GM06990 (cell line): Measurements from ENCODE around the gene PLEKHH3.
A peak's percentile ranks its signal among the peaks of the same experiment; 100 is the strongest.

Experiments used
- DNase-seq: peaks from one replicate; pipeline ENCODE4 v3.0.0-alpha.2; 2011; ENCODE audit not compliant: insufficient read length; ENCODE audit errors: extremely low read depth
- H3K27me3 ChIP-seq: replicated peaks from 2 replicates; pipeline ENCODE4 v1.6.0; 2011; ENCODE audit warnings: low read length; ENCODE audit not compliant: control insufficient read depth, insufficient read depth
- H3K36me3 ChIP-seq: 2 replicates; pipeline ENCODE4 v1.5.1; 2011; ENCODE audit warnings: low read length; ENCODE audit not compliant: control insufficient read depth, insufficient read depth
- H3K4me3 ChIP-seq: replicated peaks from 2 replicates; pipeline ENCODE4 v1.5.1; 2011; ENCODE audit warnings: low read depth, mild to moderate bottlenecking, control low read depth, low read length
- CTCF ChIP-seq: IDR thresholded peaks from 2 replicates; pipeline ENCODE4 v1.5.1; 2011; ENCODE audit warnings: low read length, control low read depth, mild to moderate bottlenecking, inconsistent platforms; ENCODE audit not compliant: insufficient read depth, poor library complexity, severe bottlenecking

The PLEKHH3 gene, protein sequence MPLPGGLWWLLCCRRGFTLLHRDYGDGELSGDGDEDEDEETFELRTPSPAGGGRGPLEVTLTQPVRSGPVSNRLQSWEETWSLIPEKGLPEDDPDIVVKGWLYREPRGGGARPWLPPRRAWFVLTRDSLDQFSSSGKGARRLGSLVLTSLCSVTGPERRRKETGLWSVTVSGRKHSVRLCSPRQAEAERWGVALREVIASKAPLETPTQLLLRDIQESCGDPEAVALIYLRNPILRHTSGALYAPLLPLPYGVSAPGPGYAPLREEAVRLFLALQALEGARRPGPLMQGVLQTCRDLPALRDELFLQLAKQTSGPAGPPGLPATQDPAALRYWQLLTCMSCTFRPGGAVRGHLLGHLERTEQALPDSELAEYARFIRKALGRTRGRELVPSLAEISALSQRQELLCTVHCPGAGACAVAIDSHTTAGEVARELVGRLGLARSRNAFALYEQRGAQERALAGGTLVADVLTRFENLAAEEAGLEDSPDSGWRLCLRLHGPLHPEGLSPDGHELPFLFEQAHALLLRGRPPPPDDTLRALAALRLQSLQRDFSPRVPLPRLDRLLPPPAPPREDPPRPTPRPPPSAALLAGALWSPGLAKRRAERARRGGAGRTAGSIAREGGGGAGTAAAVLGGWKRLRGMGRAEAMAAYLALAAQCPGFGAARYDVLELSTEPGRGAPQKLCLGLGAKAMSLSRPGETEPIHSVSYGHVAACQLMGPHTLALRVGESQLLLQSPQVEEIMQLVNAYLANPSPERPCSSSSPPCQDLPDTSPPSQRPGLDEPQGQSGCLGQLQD

GRCh38 chr17:42676424-42677011 lies at the start of gene PLEKHH3:
TSS of gene PLEKHH3 (minus strand) at chr17:42676994. CDS start at chr17:42676563, 431 bp downstream.
- Histone ChIP-seq H3K36me3 (peaks cover 11% of the 10 kb centered on the region), H3K4me3 (peak within 1 kb of the TSS; percentile 90), H3K27me3 (no peaks in the 10 kb centered on the region)
- DNase-seq, result no peak
- TF ChIP-seq CTCF, result no peak

- no peaks in the 10 kb centered on the region for H3K27me3 ChIP-seq
- H3K36me3 ChIP-seq, result peaks cover 5% of the 10 kb centered on the region
- TF ChIP-seq CTCF, result no peak
- DNase-seq, result no peak
- no peak overlapping the region for H3K4me3 ChIP-seq
These were observed 48.3 kb upstream of the PLEKHH3 start for GRCh38 chr17:42725143-42725542.

DNA sequence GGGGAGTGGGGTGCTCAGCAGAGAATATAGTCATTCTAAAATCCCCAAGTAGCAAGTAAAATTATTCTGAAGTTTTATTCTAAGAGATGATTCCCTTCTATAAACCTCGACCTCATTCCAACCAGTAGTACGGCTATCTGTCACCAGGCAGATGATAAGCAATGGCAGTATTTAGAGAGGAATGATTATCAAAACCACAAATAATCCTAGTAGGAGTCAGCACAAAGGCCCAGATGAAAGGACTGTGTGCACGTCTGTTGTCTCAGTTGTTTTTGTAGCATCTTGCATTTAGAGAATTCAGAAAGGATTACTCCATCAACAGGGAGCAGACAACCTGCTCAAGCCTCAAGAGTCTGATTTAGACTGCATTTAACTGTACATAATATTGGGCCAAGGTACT lies 46.8 kb upstream of the PLEKHH3 start:
- H3K36me3 ChIP-seq, result peaks cover 9% of the 10 kb centered on the region
- no peak for TF ChIP-seq CTCF
- H3K4me3 ChIP-seq, result no peak overlapping the region
- no peaks in the 10 kb centered on the region for H3K27me3 ChIP-seq
- DNase-seq, result no peak

- peak; percentile 68 for TF ChIP-seq CTCF
- Histone ChIP-seq H3K4me3 (no peak overlapping the region), H3K36me3 (peaks cover 18% of the 10 kb centered on the region), H3K27me3 (no peaks in the 10 kb centered on the region)
- no peak for DNase-seq
These were observed 44.3 kb upstream of the PLEKHH3 start for GRCh38 chr17:42720996-42721583.

DNA sequence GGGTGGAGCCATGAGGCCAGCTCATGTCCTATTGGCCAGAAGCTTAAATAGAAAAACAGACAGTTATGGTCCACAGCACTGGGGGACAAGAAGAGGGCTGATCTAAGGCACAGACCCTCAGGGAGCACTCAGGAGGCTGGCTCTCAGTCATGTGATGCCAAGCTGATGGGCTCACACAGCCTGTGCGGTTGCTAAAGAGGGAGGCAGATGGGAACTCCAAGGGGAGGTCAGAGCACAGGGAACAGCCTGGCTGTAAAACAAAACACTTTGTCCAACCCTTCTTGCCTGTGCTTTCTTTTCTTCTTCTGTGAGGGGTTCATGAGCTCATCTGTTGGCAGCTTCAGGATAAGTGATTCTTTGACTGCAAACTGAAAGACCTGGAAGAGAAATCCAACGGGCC lies 32.8 kb upstream of the PLEKHH3 start:
- no peak for TF ChIP-seq CTCF
- Histone ChIP-seq H3K4me3 (no peak overlapping the region), H3K36me3 (peaks cover 30% of the 10 kb centered on the region), H3K27me3 (no peaks in the 10 kb centered on the region)
- DNase-seq, result no peak
